Measurements from ENCODE around the gene MIXL1.

GRCh38 chr1:226203655-226204054, 19.8 kb upstream of the MIXL1 start:
- TF ChIP-seq CTCF (conservative IDR thresholded peaks at IDR 0.05; ENCODE audit: low read length): no peak
- TF ChIP-seq EZH2phosphoT487 (IDR thresholded peaks at IDR 0.05; ENCODE audit: borderline replicate concordance): no peak

Measured in Loucy (cell line).